GM12873 (cell line): ENCODE data around the gene STK4.
A peak's percentile ranks its signal among the peaks of the same experiment; 100 is the strongest.

Experiments
- TF ChIP-seq, protein P1 (sequence below): IDR thresholded peaks from 2 replicates; pipeline ENCODE4 v1.5.1; 2012; ENCODE audit warnings: low read depth, mild to moderate bottlenecking, moderate library complexity, low read length, control low read depth; ENCODE audit not compliant: insufficient read depth; ENCODE audit errors: missing control alignments

STK4 gene

DNA sequence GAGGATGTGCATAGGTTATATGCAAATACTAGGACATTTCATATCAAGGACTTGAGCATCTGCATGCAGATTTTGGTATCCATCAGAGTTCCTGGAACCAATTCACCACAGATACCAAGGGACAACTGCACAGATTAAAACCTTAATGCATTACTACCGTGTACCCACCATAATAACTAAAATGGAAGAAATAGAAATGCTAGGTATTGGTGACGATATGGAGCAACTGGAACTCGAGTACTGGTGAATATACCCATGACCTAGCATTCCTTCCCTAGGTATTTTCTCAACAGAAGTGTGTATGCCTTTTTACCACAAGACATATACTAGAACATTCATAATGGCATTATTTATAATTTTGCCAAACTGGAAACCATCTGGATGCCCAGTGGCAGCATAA is 116.2 kb downstream of the STK4 start:
- TF ChIP-seq, protein P1, sequence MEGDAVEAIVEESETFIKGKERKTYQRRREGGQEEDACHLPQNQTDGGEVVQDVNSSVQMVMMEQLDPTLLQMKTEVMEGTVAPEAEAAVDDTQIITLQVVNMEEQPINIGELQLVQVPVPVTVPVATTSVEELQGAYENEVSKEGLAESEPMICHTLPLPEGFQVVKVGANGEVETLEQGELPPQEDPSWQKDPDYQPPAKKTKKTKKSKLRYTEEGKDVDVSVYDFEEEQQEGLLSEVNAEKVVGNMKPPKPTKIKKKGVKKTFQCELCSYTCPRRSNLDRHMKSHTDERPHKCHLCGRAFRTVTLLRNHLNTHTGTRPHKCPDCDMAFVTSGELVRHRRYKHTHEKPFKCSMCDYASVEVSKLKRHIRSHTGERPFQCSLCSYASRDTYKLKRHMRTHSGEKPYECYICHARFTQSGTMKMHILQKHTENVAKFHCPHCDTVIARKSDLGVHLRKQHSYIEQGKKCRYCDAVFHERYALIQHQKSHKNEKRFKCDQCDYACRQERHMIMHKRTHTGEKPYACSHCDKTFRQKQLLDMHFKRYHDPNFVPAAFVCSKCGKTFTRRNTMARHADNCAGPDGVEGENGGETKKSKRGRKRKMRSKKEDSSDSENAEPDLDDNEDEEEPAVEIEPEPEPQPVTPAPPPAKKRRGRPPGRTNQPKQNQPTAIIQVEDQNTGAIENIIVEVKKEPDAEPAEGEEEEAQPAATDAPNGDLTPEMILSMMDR, result no peak

DNA sequence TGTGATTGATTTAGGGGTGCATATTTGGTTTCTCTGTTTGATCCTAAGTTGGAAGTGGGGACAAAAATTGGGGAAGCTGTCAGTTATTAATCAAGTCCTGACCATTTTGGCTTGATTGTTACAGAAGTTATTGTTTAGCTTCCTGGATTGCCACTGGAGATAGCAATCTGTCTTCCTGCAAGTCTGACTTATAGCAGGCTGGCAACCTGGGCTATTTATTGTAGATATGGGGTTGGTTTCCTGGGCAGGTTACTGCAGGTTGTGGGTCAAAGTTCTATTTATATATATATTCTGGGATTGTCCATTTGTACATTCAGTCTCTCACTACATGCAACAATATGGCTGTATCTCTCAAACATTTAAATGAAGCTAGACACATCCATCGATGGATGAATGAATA is 116.8 kb downstream of the STK4 start:
- TF ChIP-seq, protein P1, result no peak

DNA sequence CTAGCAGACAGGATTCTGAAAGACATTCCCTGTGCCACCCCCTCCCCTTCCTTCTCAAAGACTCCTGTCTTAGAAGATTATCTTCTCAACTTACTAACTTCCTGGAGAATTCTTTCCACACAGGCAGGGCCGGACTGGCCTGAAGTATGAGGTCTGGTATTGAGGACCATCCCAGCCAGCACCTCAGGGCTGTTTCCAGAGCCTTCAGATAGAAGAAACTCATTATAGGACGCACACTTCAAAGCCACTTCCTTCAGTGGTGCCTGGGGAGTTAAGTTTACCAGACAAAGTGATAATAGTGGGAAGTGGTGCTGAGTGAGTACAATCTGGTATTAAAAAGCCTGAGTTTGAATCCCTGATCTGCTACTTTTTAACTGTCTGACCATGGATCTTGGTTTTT is 119.0 kb downstream of the STK4 start:
- TF ChIP-seq, protein P1, result no peak

DNA sequence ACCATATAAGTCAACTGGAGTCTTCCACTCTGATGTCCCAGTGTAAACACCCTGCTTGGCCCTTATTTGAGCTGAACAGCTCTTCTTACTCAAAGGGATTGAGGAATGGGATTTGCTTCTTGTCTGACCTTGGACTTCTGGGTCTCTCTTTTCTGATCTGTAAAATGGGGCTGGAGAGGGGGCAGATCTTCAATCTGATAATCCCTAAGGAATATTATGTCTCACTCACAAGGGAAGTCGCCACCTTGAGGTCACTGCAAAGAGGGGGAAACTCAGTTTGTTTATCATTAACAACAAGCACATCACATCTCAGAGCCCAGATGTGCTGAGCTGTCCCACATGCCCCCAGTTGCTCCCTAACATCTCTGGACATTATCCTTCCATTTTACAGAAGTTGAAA is 119.6 kb downstream of the STK4 start:
- TF ChIP-seq, protein P1, result peak; percentile 2

DNA sequence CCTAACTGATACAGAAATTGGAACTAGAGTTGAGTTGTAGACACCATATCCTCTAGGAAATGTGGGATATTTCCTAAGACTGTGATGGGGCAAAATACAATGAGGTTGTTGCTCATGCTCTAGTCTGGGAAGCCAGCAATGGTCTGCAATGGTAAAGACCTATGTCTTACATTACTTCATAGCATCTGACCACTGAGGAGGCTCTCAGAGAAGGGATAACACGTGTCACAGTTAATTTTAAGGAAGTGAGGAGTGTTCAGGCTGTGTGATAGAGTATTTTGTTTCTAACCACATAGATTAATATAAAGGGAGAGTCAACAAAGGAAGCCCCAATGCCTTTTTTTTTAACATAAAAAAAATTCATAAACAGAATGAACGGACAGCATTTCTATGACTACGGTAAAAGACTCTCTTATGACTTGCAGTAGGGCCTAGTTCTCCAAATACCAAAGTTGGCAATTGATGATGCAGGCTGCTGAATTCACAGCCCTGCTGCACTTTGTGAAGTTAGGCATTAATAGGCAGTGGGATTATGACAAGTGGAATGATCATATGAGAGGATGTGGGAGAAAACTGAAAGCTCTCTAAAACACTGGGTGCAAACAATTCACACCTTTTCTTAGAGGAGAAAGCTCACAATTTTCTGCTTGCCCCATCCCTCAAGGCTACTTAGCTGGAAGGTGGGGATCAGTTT is 120.9 kb downstream of the STK4 start:
- TF ChIP-seq, protein P1, result no peak

DNA sequence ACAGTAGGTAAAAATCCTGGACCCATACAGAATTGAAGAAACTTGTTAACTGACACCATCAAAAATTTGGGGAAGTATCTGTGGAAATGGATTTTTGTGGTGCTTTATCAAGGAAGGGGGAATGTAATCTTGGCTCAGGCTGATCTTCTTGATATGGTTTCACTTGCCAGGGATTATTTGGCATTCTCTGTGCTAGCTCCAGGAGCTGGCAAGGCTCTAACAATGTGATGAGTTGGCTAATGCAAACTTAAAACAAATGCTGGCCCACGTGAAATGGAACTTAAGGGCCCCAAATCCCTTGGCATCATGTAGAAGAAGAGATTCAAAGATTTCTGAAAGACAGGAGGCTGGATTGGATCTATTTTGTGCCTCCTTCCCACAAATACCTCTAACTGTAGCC is 121.5 kb downstream of the STK4 start:
- TF ChIP-seq, protein P1, result no peak

DNA sequence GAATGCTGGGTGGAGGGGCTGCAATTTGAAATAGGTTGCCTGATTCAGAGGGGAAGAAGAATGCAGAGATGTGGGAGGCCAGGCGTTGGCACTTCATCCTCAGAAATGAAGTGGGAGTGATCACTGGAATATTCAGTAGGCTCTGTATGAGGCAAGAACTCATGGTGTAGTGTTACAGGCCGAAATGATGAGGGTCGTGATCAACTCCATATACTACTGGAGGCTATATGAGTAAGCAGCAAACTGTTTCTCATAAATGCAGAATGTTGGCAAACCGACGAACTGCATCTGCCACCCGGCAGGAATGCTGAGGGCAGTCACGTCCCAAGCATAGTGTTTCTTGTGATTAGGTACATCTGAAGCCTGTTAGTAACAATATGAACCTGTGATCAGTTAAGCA is 121.9 kb downstream of the STK4 start:
- TF ChIP-seq, protein P1, result no peak
